Measurements from ENCODE around the gene USP49.
"Not testable (repeated sequence)": the region's sequence is repeated elsewhere in the genome, so short reads cannot be mapped to it uniquely, and the experiment has no call there.

USP49 gene

GRCh38 chr6:41823178-41823577, 72.0 kb downstream of the USP49 start:
- Mint-ChIP-seq H3K27me3 (no peaks in the 10 kb centered on the region), H3K9me3 (no peaks in the 10 kb centered on the region), H3K36me3 (peaks cover 2% of the 10 kb centered on the region), H3K4me3 (no peak overlapping the region), H3K4me1 (no peaks in the 10 kb centered on the region), H3K27ac (no peak overlapping the region)
- DNase-seq (ENCODE audit: low spot score in 2 of 2) (no peak), ATAC-seq (ENCODE audit: low read depth) (no peak)

GRCh38 chr6:41822021-41822420, 73.2 kb downstream of the USP49 start:
- Mint-ChIP-seq H3K36me3 (peaks cover 2% of the 10 kb centered on the region), H3K27me3 (no peaks in the 10 kb centered on the region), H3K27ac (no peak overlapping the region), H3K9me3 (no peaks in the 10 kb centered on the region), H3K4me3 (no peak overlapping the region), H3K4me1 (no peaks in the 10 kb centered on the region)
- DNase-seq (ENCODE audit: low spot score in 2 of 2) (no peak), ATAC-seq (ENCODE audit: low read depth) (no peak)

GRCh38 chr6:41821266-41821665, 73.9 kb downstream of the USP49 start:
- H3K4me3 Mint-ChIP-seq, result no peak overlapping the region
- no peaks in the 10 kb centered on the region for H3K4me1 Mint-ChIP-seq
- H3K9me3 Mint-ChIP-seq, result no peaks in the 10 kb centered on the region
- ATAC-seq (ENCODE audit: low read depth), result no peak
- peaks cover 2% of the 10 kb centered on the region for H3K36me3 Mint-ChIP-seq
- H3K27ac Mint-ChIP-seq, result no peak overlapping the region
- no peaks in the 10 kb centered on the region for H3K27me3 Mint-ChIP-seq
- DNase-seq (ENCODE audit: low spot score in 2 of 2), result no peak

- H3K36me3 Mint-ChIP-seq, result peaks cover 2% of the 10 kb centered on the region
- no peaks in the 10 kb centered on the region for H3K4me1 Mint-ChIP-seq
- no peak for DNase-seq (ENCODE audit: low spot score in 2 of 2)
Observed at GRCh38 chr6:41818271-41819054, 76.7 kb downstream of the USP49 start.

GRCh38 chr6:41815587-41815986, 79.6 kb downstream of the USP49 start:
- Mint-ChIP-seq H3K36me3 (peaks cover 2% of the 10 kb centered on the region), H3K4me1 (no peaks in the 10 kb centered on the region), H3K27ac (no peak overlapping the region), H3K27me3 (no peaks in the 10 kb centered on the region), H3K4me3 (no peak overlapping the region), H3K9me3 (no peaks in the 10 kb centered on the region)
- ATAC-seq (ENCODE audit: low read depth) (no peak), DNase-seq (ENCODE audit: low spot score in 2 of 2) (no peak)

More at GRCh38 chr6:41818271-41819054, 76.7 kb downstream of the USP49 start:
- no peak for ATAC-seq (ENCODE audit: low read depth)
- no peaks in the 10 kb centered on the region for H3K9me3 Mint-ChIP-seq
- no peaks in the 10 kb centered on the region for H3K27me3 Mint-ChIP-seq
- no peak overlapping the region for H3K4me3 Mint-ChIP-seq
- no peak overlapping the region for H3K27ac Mint-ChIP-seq

- H3K4me3 Mint-ChIP-seq, result no peak overlapping the region
- H3K27me3 Mint-ChIP-seq, result no peaks in the 10 kb centered on the region
- DNase-seq (ENCODE audit: low spot score in 2 of 2) (no peak), ATAC-seq (ENCODE audit: low read depth) (no peak)
- H3K4me1 Mint-ChIP-seq, result no peaks in the 10 kb centered on the region
- no peaks in the 10 kb centered on the region for H3K9me3 Mint-ChIP-seq
- peaks cover 2% of the 10 kb centered on the region for H3K36me3 Mint-ChIP-seq
- H3K27ac Mint-ChIP-seq, result no peak overlapping the region
Observed at GRCh38 chr6:41814629-41815028, 80.5 kb downstream of the USP49 start.

- Mint-ChIP-seq H3K4me3 (no peak overlapping the region), H3K9me3 (no peaks in the 10 kb centered on the region), H3K36me3 (peaks cover 2% of the 10 kb centered on the region), H3K4me1 (no peaks in the 10 kb centered on the region), H3K27me3 (no peaks in the 10 kb centered on the region), H3K27ac (no peak overlapping the region)
- DNase-seq (ENCODE audit: low spot score in 2 of 2), result no peak
- no peak for ATAC-seq (ENCODE audit: low read depth)
Observed at GRCh38 chr6:41813956-41814355, 81.2 kb downstream of the USP49 start.

GRCh38 chr6:41813469-41813868, 81.7 kb downstream of the USP49 start:
- Mint-ChIP-seq H3K9me3 (no peaks in the 10 kb centered on the region), H3K4me3 (no peak overlapping the region), H3K27ac (no peak overlapping the region), H3K36me3 (peaks cover under 1% of the 10 kb centered on the region), H3K27me3 (no peaks in the 10 kb centered on the region), H3K4me1 (no peaks in the 10 kb centered on the region)
- DNase-seq (ENCODE audit: low spot score in 2 of 2) (no peak), ATAC-seq (ENCODE audit: low read depth) (no peak)

- not testable (repeated sequence) for ATAC-seq (ENCODE audit: low read depth); H3K9me3 Mint-ChIP-seq; H3K27ac Mint-ChIP-seq; H3K36me3 Mint-ChIP-seq; H3K27me3 Mint-ChIP-seq; H3K4me1 Mint-ChIP-seq; H3K4me3 Mint-ChIP-seq; DNase-seq (ENCODE audit: low spot score in 2 of 2)
Observed at GRCh38 chr6:41811946-41812345, 83.2 kb downstream of the USP49 start.

- H3K4me1 Mint-ChIP-seq, result no peaks in the 10 kb centered on the region
Observed at GRCh38 chr6:41811095-41811494, 84.1 kb downstream of the USP49 start.

GRCh38 chr6:41805830-41806774, 89.1 kb downstream of the USP49 start:
- ATAC-seq (ENCODE audit: low read depth) (no peak), DNase-seq (ENCODE audit: low spot score in 2 of 2) (no peak)
- Mint-ChIP-seq H3K27ac (no peak overlapping the region), H3K4me1 (no peaks in the 10 kb centered on the region), H3K36me3 (peaks cover 2% of the 10 kb centered on the region), H3K9me3 (no peaks in the 10 kb centered on the region), H3K4me3 (no peak overlapping the region), H3K27me3 (no peaks in the 10 kb centered on the region)

More at GRCh38 chr6:41811095-41811494, 84.1 kb downstream of the USP49 start:
- Mint-ChIP-seq H3K27ac (no peak overlapping the region), H3K4me3 (no peak overlapping the region), H3K27me3 (no peaks in the 10 kb centered on the region), H3K9me3 (no peaks in the 10 kb centered on the region), H3K36me3 (peaks cover 2% of the 10 kb centered on the region)
- ATAC-seq (ENCODE audit: low read depth) (no peak), DNase-seq (ENCODE audit: low spot score in 2 of 2) (no peak)

- ATAC-seq (ENCODE audit: low read depth) (no peak), DNase-seq (ENCODE audit: low spot score in 2 of 2) (no peak)
- Mint-ChIP-seq H3K9me3 (no peaks in the 10 kb centered on the region), H3K27ac (no peak overlapping the region), H3K4me3 (no peak overlapping the region), H3K27me3 (no peaks in the 10 kb centered on the region), H3K4me1 (no peaks in the 10 kb centered on the region), H3K36me3 (peaks cover 6% of the 10 kb centered on the region)
Observed at GRCh38 chr6:41801380-41801779, 93.8 kb downstream of the USP49 start.

- H3K9me3 Mint-ChIP-seq, result no peaks in the 10 kb centered on the region
- ATAC-seq (ENCODE audit: low read depth), result no peak
- H3K27me3 Mint-ChIP-seq, result no peaks in the 10 kb centered on the region
- no peak overlapping the region for H3K4me3 Mint-ChIP-seq
- H3K27ac Mint-ChIP-seq, result no peak overlapping the region
- DNase-seq (ENCODE audit: low spot score in 2 of 2), result no peak
- H3K4me1 Mint-ChIP-seq, result no peaks in the 10 kb centered on the region
- peaks cover 10% of the 10 kb centered on the region for H3K36me3 Mint-ChIP-seq
Observed at GRCh38 chr6:41799559-41799911, 95.6 kb downstream of the USP49 start.

GRCh38 chr6:41798901-41799558, 96.1 kb downstream of the USP49 start:
- Mint-ChIP-seq H3K4me3 (no peak overlapping the region), H3K27me3 (no peaks in the 10 kb centered on the region), H3K4me1 (no peaks in the 10 kb centered on the region), H3K9me3 (no peaks in the 10 kb centered on the region), H3K36me3 (peaks cover 10% of the 10 kb centered on the region), H3K27ac (no peak overlapping the region)
- ATAC-seq (ENCODE audit: low read depth) (no peak), DNase-seq (ENCODE audit: low spot score in 2 of 2) (no peak)

Data from memory B cell (primary cell).